Mesenchymal stem cell (in vitro differentiated cells and primary cell): ENCODE data around the gene GMPR.

Source experiments
- DNase-seq: peaks from one replicate; pipeline ENCODE4 v3.0.0-alpha.2; 2013
- H2AFZ ChIP-seq: one replicate; pipeline ENCODE4 v1.6.1; 2013; ENCODE audit warnings: low read depth, mild to moderate bottlenecking, control low read depth, inconsistent platforms, low read length, moderate library complexity
- H2AK5ac ChIP-seq: 2 replicates; pipeline ENCODE4 v1.6.1; 2013; ENCODE audit warnings: low read length, moderate library complexity, mild to moderate bottlenecking, inconsistent platforms; ENCODE audit not compliant: severe bottlenecking
- H2BK120ac ChIP-seq: one replicate; pipeline ENCODE4 v1.6.1; 2013; ENCODE audit warnings: low read depth, mild to moderate bottlenecking, inconsistent platforms, low read length, moderate library complexity
- H2BK12ac ChIP-seq, 2 experiments: one replicate each; pipeline ENCODE4 v1.6.1; 2013; ENCODE audit warnings: inconsistent platforms in 2 of 2, low read length in 2 of 2, mild to moderate bottlenecking in 2 of 2, moderate library complexity in 2 of 2, control low read depth in 1 of 2
- H2BK15ac ChIP-seq: one replicate; pipeline ENCODE4 v1.6.1; 2013; ENCODE audit warnings: mild to moderate bottlenecking, low read depth, inconsistent platforms; ENCODE audit not compliant: poor library complexity, severe bottlenecking
- H2BK5ac ChIP-seq: 2 replicates; pipeline ENCODE4 v1.6.1; 2013; ENCODE audit warnings: low read depth, mild to moderate bottlenecking, low read length, control low read depth, inconsistent platforms; ENCODE audit not compliant: poor library complexity, severe bottlenecking
- H3K14ac ChIP-seq, 2 experiments: one replicate each; pipeline ENCODE4 v1.6.1; 2013; ENCODE audit warnings: inconsistent platforms in 2 of 2, low read length in 2 of 2, control low read depth in 1 of 2, mild to moderate bottlenecking in 1 of 2, moderate library complexity in 1 of 2
- H3K18ac ChIP-seq, 2 experiments: one replicate each; pipeline ENCODE4 v1.6.1; 2013; ENCODE audit warnings: inconsistent platforms in 2 of 2, low read length in 2 of 2, control low read depth in 1 of 2, low read depth in 1 of 2, mild to moderate bottlenecking in 1 of 2
- H3K23ac ChIP-seq, 2 experiments: one replicate each; pipeline ENCODE4 v1.6.1; 2013; ENCODE audit warnings: inconsistent platforms in 2 of 2, low read length in 2 of 2, mild to moderate bottlenecking in 2 of 2, moderate library complexity in 2 of 2, control low read depth in 1 of 2
- H3K27ac ChIP-seq: 2 replicates; pipeline ENCODE4 v1.5.1; 2013; ENCODE audit warnings: mild to moderate bottlenecking, moderate library complexity, low read length, control low read depth, inconsistent platforms; ENCODE audit not compliant: poor library complexity, severe bottlenecking
- H3K27me3 ChIP-seq, 2 experiments: 2 replicates each; pipeline versions ENCODE4 v1.6.1 to v1.7.0; 2013; ENCODE audit warnings: low read length in 2 of 2, mild to moderate bottlenecking in 2 of 2, moderate library complexity in 2 of 2, control low read depth in 1 of 2, inconsistent platforms in 1 of 2; ENCODE audit not compliant: control insufficient read depth in 1 of 2, insufficient read depth in 1 of 2
- H3K36me3 ChIP-seq, 2 experiments: 2 replicates each; pipeline versions ENCODE4 v1.6.1 to v1.7.0; 2013; ENCODE audit warnings: low read length in 2 of 2, control low read depth in 1 of 2, inconsistent platforms in 1 of 2, low read depth in 1 of 2, mild to moderate bottlenecking in 1 of 2; ENCODE audit not compliant: insufficient read depth in 2 of 2, control insufficient read depth in 1 of 2
- H3K4ac ChIP-seq, 2 experiments: one replicate each; pipeline ENCODE4 v1.6.1; 2013; ENCODE audit warnings: inconsistent platforms in 2 of 2, low read length in 2 of 2, mild to moderate bottlenecking in 2 of 2, moderate library complexity in 2 of 2, control low read depth in 1 of 2, low read depth in 1 of 2
- H3K4me1 ChIP-seq: 2 replicates; pipeline ENCODE4 v1.6.1; 2013; ENCODE audit warnings: low read depth, low read length, control low read depth; ENCODE audit not compliant: control insufficient read depth, insufficient read depth
- H3K4me2 ChIP-seq: 2 replicates; pipeline ENCODE4 v1.6.1; 2013; ENCODE audit warnings: low read length, mild to moderate bottlenecking, inconsistent platforms; ENCODE audit not compliant: poor library complexity, severe bottlenecking
- H3K4me3 ChIP-seq, 2 experiments: 2 replicates each; pipeline versions ENCODE4 v1.5.1 to v1.7.0; 2013; ENCODE audit warnings: low read length in 2 of 2, mild to moderate bottlenecking in 2 of 2, control low read depth in 1 of 2, low read depth in 1 of 2; ENCODE audit not compliant: insufficient read depth in 1 of 2
- H3K79me1 ChIP-seq: replicated peaks from 2 replicates; pipeline ENCODE4 v1.6.1; 2013; ENCODE audit warnings: mild to moderate bottlenecking, control low read depth, low read length, inconsistent platforms; ENCODE audit not compliant: poor library complexity, severe bottlenecking
- H3K9ac ChIP-seq: 2 replicates; pipeline ENCODE4 v1.7.0; 2013; ENCODE audit warnings: mild to moderate bottlenecking, low read length, moderate library complexity
- H3K9me3 ChIP-seq: 2 replicates; pipeline ENCODE4 v1.7.0; 2013; ENCODE audit warnings: mild to moderate bottlenecking, low read length; ENCODE audit not compliant: control insufficient read depth
- H4K8ac ChIP-seq: one replicate; pipeline ENCODE4 v1.6.1; 2013; ENCODE audit warnings: inconsistent platforms, mild to moderate bottlenecking, low read length, moderate library complexity
- H4K91ac ChIP-seq: one replicate; pipeline ENCODE4 v1.6.1; 2013; ENCODE audit warnings: mild to moderate bottlenecking, low read length, inconsistent platforms
- WGBS: methylation state at CpG from one replicate; pipeline ENCODE4 v1.1.7; 2013; ENCODE audit warnings: mixed read lengths; 5-methylcytosine and 5-hydroxymethylcytosine counted together

Gene GMPR

GRCh38 chr6:16319813-16320532 lies 81.6 kb downstream of the GMPR start:
- Histone ChIP-seq H2BK12ac (peak overlapping the region; percentile 24 to 94), H3K27me3 (no peaks in the 10 kb centered on the region), H3K4me2 (peak overlapping the region; percentile 52), H3K23ac (no peak overlapping the region), H3K18ac (peak overlapping the region; percentile 25 to 78), H3K4ac (peak overlapping the region; percentile 10 to 13), H3K9ac (peak overlapping the region; percentile 80), H3K79me1 (peaks cover 6% of the 10 kb centered on the region), H3K36me3 (no peaks in the 10 kb centered on the region), H3K27ac (peak overlapping the region; percentile 84), H3K4me1 (peaks cover 34% of the 10 kb centered on the region), H2BK120ac (peak overlapping the region; percentile 68), H2AFZ (no peak overlapping the region), H2BK5ac (no peak overlapping the region), H3K9me3 (no peaks in the 10 kb centered on the region), H2AK5ac (no peak overlapping the region), H4K8ac (peak overlapping the region; percentile 73), H2BK15ac (peak overlapping the region; percentile 26), H4K91ac (peak overlapping the region; percentile 83), H3K14ac (no peak overlapping the region), H3K4me3 (peak overlapping the region in 1 of 2 experiments; percentile 58)
- peak; percentile 98 for DNase-seq
- WGBS: 7% methylated on average over 15 of the region's 16 CpGs

DNA sequence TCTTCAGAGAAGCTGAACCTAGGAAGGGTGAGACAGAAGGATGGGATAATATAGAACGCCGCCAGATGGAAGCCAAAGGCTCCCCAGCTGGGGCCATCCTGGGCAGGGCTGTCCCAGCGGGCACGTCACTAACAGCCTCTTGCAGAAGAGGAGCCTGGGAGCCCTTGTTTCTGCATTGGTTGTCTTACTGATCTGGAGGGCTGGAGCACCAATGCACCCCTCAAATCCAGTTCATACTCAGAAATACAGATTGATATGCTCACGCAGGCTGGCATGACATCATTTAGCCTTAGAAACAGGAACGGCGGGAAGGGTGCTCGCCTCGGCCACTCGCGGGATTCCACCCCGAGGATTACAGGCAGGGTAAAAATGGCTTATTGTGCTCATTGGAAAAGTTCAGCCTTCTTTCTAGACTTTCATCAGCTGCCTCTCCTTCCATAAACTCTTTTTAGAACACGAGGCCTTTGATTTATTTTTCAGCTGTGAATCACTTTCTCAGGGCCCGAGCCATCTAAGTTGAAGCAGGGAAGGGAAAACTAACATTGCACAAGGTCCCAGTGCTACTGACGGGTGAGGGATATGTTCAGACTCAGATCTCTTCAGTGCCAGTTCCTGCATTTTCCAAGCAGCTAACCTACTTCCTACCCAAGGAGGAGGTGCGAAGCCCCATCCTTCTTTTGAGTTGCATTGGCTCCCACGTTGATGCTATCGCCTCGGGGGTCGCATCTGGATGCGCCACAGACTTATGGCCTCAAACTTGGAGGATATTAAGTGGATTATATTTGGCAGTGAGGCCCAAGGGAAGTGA lies 82.3 kb downstream of the GMPR start:
- Histone ChIP-seq H3K36me3 (peaks cover 0 to 5% of the 10 kb centered on the region in 2 experiments), H3K4ac (peak overlapping the region; percentile 13 to 85), H2BK120ac (peak overlapping the region; percentile 35), H3K4me3 (peak overlapping the region in 1 of 2 experiments; percentile 58), H3K9ac (peak overlapping the region; percentile 80), H3K9me3 (no peaks in the 10 kb centered on the region), H3K4me2 (no peak overlapping the region), H2BK5ac (no peak overlapping the region), H3K79me1 (peaks cover 8% of the 10 kb centered on the region), H2AFZ (no peak overlapping the region), H3K27me3 (no peaks in the 10 kb centered on the region), H2BK12ac (peak overlapping the region; percentile 70 to 98), H4K8ac (peak overlapping the region; percentile 85), H2AK5ac (no peak overlapping the region), H3K4me1 (peaks cover 37% of the 10 kb centered on the region), H3K18ac (peak overlapping the region; percentile 75 to 83), H3K23ac (no peak overlapping the region), H3K14ac (no peak overlapping the region), H2BK15ac (peak overlapping the region; percentile 33), H3K27ac (peak overlapping the region; percentile 84), H4K91ac (peak overlapping the region; percentile 83)
- 77% methylated on average over 21 of the region's 21 CpGs for WGBS
- DNase-seq: peak; percentile 94

GRCh38 chr6:16321341-16321710 lies 82.9 kb downstream of the GMPR start:
- Histone ChIP-seq H2BK5ac (no peak overlapping the region), H3K79me1 (peaks cover 8% of the 10 kb centered on the region), H3K4me1 (peaks cover 37% of the 10 kb centered on the region), H3K4me3 (no peak overlapping the region), H4K91ac (peak overlapping the region; percentile 69), H3K36me3 (peaks cover 3 to 10% of the 10 kb centered on the region in 2 experiments), H3K27ac (no peak overlapping the region), H2AK5ac (no peak overlapping the region), H2BK120ac (no peak overlapping the region), H3K9me3 (no peaks in the 10 kb centered on the region), H3K9ac (no peak overlapping the region), H4K8ac (peak overlapping the region; percentile 85), H3K27me3 (no peaks in the 10 kb centered on the region), H3K4ac (peak overlapping the region in 1 of 2 experiments; percentile 85), H3K14ac (no peak overlapping the region), H2BK15ac (no peak overlapping the region), H2AFZ (no peak overlapping the region), H2BK12ac (peak overlapping the region; percentile 59 to 98), H3K4me2 (no peak overlapping the region), H3K23ac (no peak overlapping the region), H3K18ac (peak overlapping the region; percentile 0 to 83)
- WGBS: 91% methylated on average over 7 of the region's 7 CpGs
- DNase-seq: no peak

GRCh38 chr6:16321826-16322225 lies 83.4 kb downstream of the GMPR start:
- Histone ChIP-seq H3K14ac (no peak overlapping the region), H2AK5ac (peak overlapping the region; percentile 53), H3K4me3 (no peak overlapping the region), H3K36me3 (peaks cover 8 to 15% of the 10 kb centered on the region in 2 experiments), H2BK120ac (no peak overlapping the region), H3K18ac (no peak overlapping the region), H3K4me1 (peaks cover 34% of the 10 kb centered on the region), H2BK5ac (no peak overlapping the region), H3K23ac (no peak overlapping the region), H3K9me3 (no peaks in the 10 kb centered on the region), H3K4me2 (no peak overlapping the region), H3K79me1 (peaks cover 8% of the 10 kb centered on the region), H3K27ac (no peak overlapping the region), H3K4ac (no peak overlapping the region), H4K91ac (no peak overlapping the region), H2BK12ac (peak overlapping the region in 1 of 2 experiments; percentile 11), H4K8ac (no peak overlapping the region), H2BK15ac (no peak overlapping the region), H3K9ac (no peak overlapping the region), H3K27me3 (no peaks in the 10 kb centered on the region), H2AFZ (no peak overlapping the region)
- DNase-seq: no peak
- 96% methylated on average over 10 of the region's 11 CpGs for WGBS
